HepG2 (cell line): Measurements from ENCODE around the gene CHAF1A. TPM values are rescaled to one million over a fixed set of nuclear protein-coding genes. Genes with fewer than 3 reads are reported as not detected.

Experiments
- CREM ChIP-seq, 2 experiments: sonication (generic) in 1 of 2; formaldehyde crosslinking in 1 of 2; IDR thresholded peaks; 2 replicates each; pipeline versions ENCODE4 v1.4.0 to v1.6.1; 2016 to 2020; ENCODE audit warnings: antibody characterized with exemption in 1 of 2, mild to moderate bottlenecking in 1 of 2, missing genetic modification reagents in 1 of 2
- FOSL2 ChIP-seq: sonication (generic); formaldehyde crosslinking; IDR thresholded peaks from 2 replicates; pipeline ENCODE4 v1.4.0; 2020; ENCODE audit warnings: missing genetic modification reagents
- IRF1 ChIP-seq: sonication (generic); formaldehyde crosslinking; IDR thresholded peaks from 2 replicates; pipeline ENCODE4 v1.4.0; 2020; ENCODE audit warnings: low read depth, mild to moderate bottlenecking, missing genetic modification reagents
- KDM6A ChIP-seq: IDR thresholded peaks from 2 replicates; pipeline ENCODE4 v1.6.1; 2016; ENCODE audit warnings: low read depth
- KLF11 ChIP-seq: IDR thresholded peaks from 2 replicates; pipeline ENCODE4 v1.6.1; 2016; ENCODE audit warnings: missing compliant biosample characterization
- LRRFIP1 ChIP-seq: sonication (generic); formaldehyde crosslinking; conservative IDR thresholded peaks from 2 replicates; pipeline ENCODE4 v1.4.0; 2020; ENCODE audit warnings: missing genetic modification reagents
- MED1 ChIP-seq: sonication (generic); formaldehyde crosslinking; IDR thresholded peaks from 2 replicates; pipeline ENCODE4 v1.4.0; 2020; ENCODE audit warnings: missing genetic modification reagents
- RORA ChIP-seq: sonication (generic); formaldehyde crosslinking; IDR thresholded peaks from 2 replicates; pipeline ENCODE4 v1.5.0; 2020; ENCODE audit warnings: mild to moderate bottlenecking, missing genetic modification reagents, moderate library complexity
- SMARCC2 ChIP-seq: fragments of 450-650 bp; IDR thresholded peaks from 2 replicates; pipeline ENCODE4 v1.6.1; 2017; ENCODE audit warnings: antibody characterized with exemption, mild to moderate bottlenecking
- SRSF1 ChIP-seq: fragments of 200-400 bp; formaldehyde crosslinking; optimal IDR thresholded peaks from 2 replicates; pipeline ENCODE3; 2017; ENCODE audit warnings: mild to moderate bottlenecking, low read depth, low read length, moderate library complexity
- UBTF ChIP-seq: sonication (generic); formaldehyde crosslinking; IDR thresholded peaks from 2 replicates; pipeline ENCODE4 v1.4.0; 2020; ENCODE audit warnings: mild to moderate bottlenecking, missing genetic modification reagents
- ZBTB7B ChIP-seq: sonication (generic); formaldehyde crosslinking; IDR thresholded peaks from 2 replicates; pipeline ENCODE4 v1.4.0; 2020; ENCODE audit warnings: missing genetic modification reagents
- ZEB1 ChIP-seq: IDR thresholded peaks from 2 replicates; pipeline ENCODE4 v1.6.1; 2012; ENCODE audit warnings: mild to moderate bottlenecking, low read depth, inconsistent platforms; ENCODE audit not compliant: insufficient replicate concordance
- ZNF17 ChIP-seq: sonication (generic); formaldehyde crosslinking; IDR thresholded peaks from 2 replicates; pipeline ENCODE4 v1.5.0; 2020; ENCODE audit warnings: mild to moderate bottlenecking, missing genetic modification reagents
- ZNF317 ChIP-seq: sonication (generic); formaldehyde crosslinking; IDR thresholded peaks from 2 replicates; pipeline ENCODE4 v1.5.0; 2020; ENCODE audit warnings: mild to moderate bottlenecking, missing genetic modification reagents
- ZNF329 ChIP-seq: sonication (generic); formaldehyde crosslinking; IDR thresholded peaks from 2 replicates; pipeline ENCODE4 v1.9.0; 2021; ENCODE audit warnings: low read depth, mild to moderate bottlenecking, missing genetic modification reagents
- ZNF431 ChIP-seq: sonication (generic); formaldehyde crosslinking; IDR thresholded peaks from 2 replicates; pipeline ENCODE4 v1.9.0; 2022; ENCODE audit warnings: missing genetic modification reagents, low read depth, mild to moderate bottlenecking, borderline replicate concordance
- ZNF484 ChIP-seq: sonication (generic); formaldehyde crosslinking; IDR thresholded peaks from 2 replicates; pipeline ENCODE4 v1.5.1; 2020; ENCODE audit warnings: mild to moderate bottlenecking, low read depth, missing genetic modification reagents, borderline replicate concordance
- ZNF674 ChIP-seq: sonication (generic); formaldehyde crosslinking; IDR thresholded peaks from 2 replicates; pipeline ENCODE4 v1.5.0; 2020; ENCODE audit warnings: low read depth, mild to moderate bottlenecking, missing genetic modification reagents
- ZNF710 ChIP-seq: sonication (generic); formaldehyde crosslinking; IDR thresholded peaks from 2 replicates; pipeline ENCODE4 v1.5.0; 2020; ENCODE audit warnings: mild to moderate bottlenecking, missing genetic modification reagents, borderline replicate concordance
- ZNF75D ChIP-seq: sonication (generic); formaldehyde crosslinking; IDR thresholded peaks from 2 replicates; pipeline ENCODE4 v1.8.1; 2023; ENCODE audit warnings: missing genetic modification reagents, mild to moderate bottlenecking, borderline replicate concordance
- ZNF772 ChIP-seq: sonication (generic); formaldehyde crosslinking; IDR thresholded peaks from 2 replicates; pipeline ENCODE4 v1.5.0; 2020; ENCODE audit warnings: mild to moderate bottlenecking, missing genetic modification reagents
- ZSCAN22 ChIP-seq: sonication (generic); formaldehyde crosslinking; IDR thresholded peaks from 2 replicates; pipeline ENCODE4 v1.4.0; 2020; ENCODE audit warnings: mild to moderate bottlenecking, missing genetic modification reagents
- polyA plus RNA-seq, 8 experiments: library from polyadenylated mRNA; depleted of rRNA in 3 of 8; stranded (reverse) in 7 of 8; unstranded in 1 of 8; fragments of >200 nt; fragmentation: Illumina TruSeq in 4 of 8; extraction: Trizol in 4 of 8; gene quantifications; 2 replicates each; pipeline versions ENCODE4 v1.2.1 to v1.2.3, GENCODE V29; 2011 to 2016; ENCODE audit warnings: low read depth in 4 of 8, missing spikeins in 1 of 8, mixed read lengths in 1 of 8; ENCODE audit not compliant: insufficient read depth in 1 of 8
- total RNA-seq, 5 experiments: library from RNA; depleted of rRNA; stranded (reverse); fragments of >200 nt; fragmentation: Illumina TruSeq; extraction: Trizol; gene quantifications; 2 replicates each; pipeline ENCODE4 v1.2.3, GENCODE V29; 2016; ENCODE audit warnings: low read depth in 1 of 5

CHAF1A gene
- total and polyA plus RNA-seq, 2 of the 13 experiments (the other 11 are each of a cell fraction or from before 2014, with no cell fraction given), result 11.0 to 34.8 TPM

- no peak; the same call in 1 of the 2 replicates for TF ChIP-seq UBTF (CRISPR knock-in tag)
- peak; percentile 84 for TF ChIP-seq ZBTB7B (CRISPR knock-in tag)
- TF ChIP-seq KLF11 (CRISPR knock-in tag), result no peak
- no peak for TF ChIP-seq ZSCAN22 (CRISPR knock-in tag)
- TF ChIP-seq ZNF674, result no peak
- TF ChIP-seq SMARCC2, result no peak
- TF ChIP-seq RORA (CRISPR knock-in tag), result no peak
- TF ChIP-seq ZNF710 (CRISPR knock-in tag), result peak; percentile 50; the same call in 1 of the 2 replicates
- no peak for TF ChIP-seq FOSL2 (CRISPR knock-in tag)
- TF ChIP-seq ZNF329 (CRISPR knock-in tag), result no peak
- no peak for TF ChIP-seq ZNF484
- TF ChIP-seq ZNF75D, result no peak
- TF ChIP-seq KDM6A, result no peak
- TF ChIP-seq ZNF317 (CRISPR knock-in tag), result no peak
- TF ChIP-seq CREM (IDR thresholded peaks at IDR 0.05), result no peak
- no peak for TF ChIP-seq CREM (CRISPR knock-in tag; IDR thresholded peaks at IDR 0.05)
- TF ChIP-seq IRF1, result no peak
- TF ChIP-seq ZEB1, result no peak
- TF ChIP-seq LRRFIP1 (CRISPR knock-in tag), result no peak
- TF ChIP-seq ZNF431, result no peak
- no peak for TF ChIP-seq ZNF17 (CRISPR knock-in tag)
- TF ChIP-seq SRSF1, result no peak
- TF ChIP-seq ZNF772 (CRISPR knock-in tag), result no peak
- TF ChIP-seq MED1 (CRISPR knock-in tag), result peak; percentile 51; the same call in 1 of the 2 replicates
Observed at GRCh38 chr19:4385291-4386040, 17.0 kb upstream of the CHAF1A start (continued).
